T47D (cell line): ENCODE data around the gene TTC3.

ENCODE experiments used
- DNase-seq, 2 experiments: peaks; one replicate each; pipeline versions ENCODE4 v3.0.0 to v3.0.0-alpha.2; 2011 to 2012; ENCODE audit warnings: low read depth in 1 of 2, low spot score in 1 of 2
- JUND ChIP-seq: IDR thresholded peaks from 2 replicates; pipeline ENCODE4 v1.6.1; 2012; ENCODE audit warnings: low read depth
- in situ Hi-C: cut with HindIII; loops from 2 replicates; pipeline ENCODE4 v1.10.0; 2016; ENCODE audit warnings: low sequenced_read_pairs, low pct_unique_long_range_greater_than_20kb

Gene TTC3

GRCh38 chr21:37153196-37153934 lies 80.3 kb downstream of the TTC3 start:
- no peak for DNase-seq
- no peak for TF ChIP-seq JUND
- in situ Hi-C loops, result no loop called here

DNA sequence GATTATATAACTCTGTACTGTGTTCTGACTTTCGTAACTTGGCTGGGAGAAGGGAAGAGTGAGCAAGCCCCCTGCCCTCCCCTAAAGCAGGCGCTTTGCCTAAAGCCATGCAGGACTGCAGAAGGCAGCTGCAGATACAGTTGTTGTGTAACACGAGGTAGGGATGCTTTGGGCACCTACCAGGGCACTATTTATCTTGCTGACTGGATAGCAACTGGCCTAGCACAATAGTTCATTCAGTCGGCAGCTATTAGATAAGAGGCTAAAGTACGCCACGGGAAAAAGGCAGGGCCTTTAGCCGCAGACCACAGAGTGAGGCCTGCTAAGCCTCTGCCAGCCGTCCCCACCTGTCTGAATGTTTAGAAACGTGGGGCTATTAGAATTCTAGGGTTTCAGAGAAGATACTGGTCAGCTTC lies 80.9 kb downstream of the TTC3 start:
- in situ Hi-C loops, result no loop called here

DNA sequence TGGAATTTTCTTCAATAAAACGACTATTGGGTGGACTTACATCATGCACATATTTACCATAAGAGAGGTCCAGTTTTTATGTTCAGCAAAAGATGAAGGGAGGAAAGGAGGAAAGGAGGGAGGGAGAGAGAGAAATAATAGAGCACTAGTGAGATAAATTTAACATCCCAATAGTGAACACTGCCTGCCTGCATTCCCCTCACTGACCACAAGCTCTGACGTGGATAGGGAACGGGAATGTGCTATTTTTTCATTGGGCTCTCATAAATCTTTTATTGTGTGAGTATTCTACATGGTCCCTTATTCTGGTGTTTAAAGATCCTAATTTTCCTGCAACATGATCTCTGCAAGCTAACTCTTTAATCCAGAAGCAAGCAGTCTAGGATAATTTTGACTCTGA lies 82.1 kb downstream of the TTC3 start:
- DNase-seq, result peak in 1 of 2 experiments; percentile 3
- in situ Hi-C loops, result no loop called here
- no peak for TF ChIP-seq JUND

More for the DNA sequence above, 80.9 kb downstream of the TTC3 start:
- no peak for TF ChIP-seq JUND
- no peak for DNase-seq

GRCh38 chr21:37157938-37158337 lies 84.9 kb downstream of the TTC3 start:
- no peak for TF ChIP-seq JUND
- no peak for DNase-seq
- in situ Hi-C loops, result no loop called here

GRCh38 chr21:37159053-37159776 lies 86.2 kb downstream of the TTC3 start:
- in situ Hi-C loops, result no loop called here
- no peak for TF ChIP-seq JUND
- no peak for DNase-seq

GRCh38 chr21:37159949-37160348 lies 86.9 kb downstream of the TTC3 start:
- no peak for TF ChIP-seq JUND
- no peak for DNase-seq
- in situ Hi-C loops, result no loop called here

GRCh38 chr21:37164742-37165141 lies 91.7 kb downstream of the TTC3 start:
- no peak for TF ChIP-seq JUND
- no peak for DNase-seq
- in situ Hi-C loops, result no loop called here

GRCh38 chr21:37165586-37165985 lies 92.5 kb downstream of the TTC3 start:
- DNase-seq, result no peak
- in situ Hi-C loops, result no loop called here
- no peak for TF ChIP-seq JUND

DNA sequence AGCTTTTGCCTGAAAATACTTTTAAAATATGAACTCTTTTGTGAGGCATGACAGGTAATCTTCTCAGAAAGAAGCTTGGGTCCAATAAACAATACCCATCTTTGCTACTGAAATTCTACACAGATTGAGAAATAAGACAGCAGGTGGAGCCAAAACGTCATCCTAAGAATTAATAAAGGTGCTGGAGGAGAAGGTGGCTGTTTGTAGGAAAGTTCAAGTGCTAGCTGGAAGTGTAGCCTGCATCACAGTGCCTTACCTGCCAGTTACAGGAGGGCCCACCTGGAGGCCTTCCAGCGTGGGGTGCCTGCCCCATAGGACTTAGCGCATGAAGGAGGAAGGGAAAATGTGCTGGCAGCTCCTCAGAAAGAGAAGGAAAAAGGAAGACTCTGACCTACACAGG lies 93.7 kb downstream of the TTC3 start:
- in situ Hi-C loops, result no loop called here
- TF ChIP-seq JUND, result no peak
- DNase-seq, result peak; percentile 4 to 65

GRCh38 chr21:37168666-37169065 lies 95.6 kb downstream of the TTC3 start:
- in situ Hi-C loops, result no loop called here
- TF ChIP-seq JUND, result no peak
- no peak for DNase-seq

DNA sequence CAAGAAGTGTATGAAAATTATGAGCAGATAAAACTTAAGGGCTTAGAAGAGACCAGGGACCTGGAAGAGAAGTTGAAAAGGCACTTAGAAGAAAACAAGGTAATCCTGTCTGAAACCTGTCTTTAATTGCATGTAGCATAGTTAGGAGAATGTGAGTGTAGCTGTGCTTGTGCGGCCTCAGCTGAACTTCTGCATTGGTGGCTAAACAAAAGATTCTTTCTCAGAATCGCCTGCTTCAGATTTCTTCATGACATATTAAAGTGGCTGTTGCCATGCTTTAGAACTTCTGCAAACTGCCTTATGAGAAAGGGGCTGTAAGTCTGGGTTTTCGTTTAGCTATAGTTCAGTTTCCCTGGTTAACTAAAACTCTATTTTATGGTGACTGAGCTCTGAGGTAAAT lies 99.6 kb downstream of the TTC3 start:
- in situ Hi-C loops, result no loop called here
- DNase-seq, result no peak
- TF ChIP-seq JUND, result no peak

DNA sequence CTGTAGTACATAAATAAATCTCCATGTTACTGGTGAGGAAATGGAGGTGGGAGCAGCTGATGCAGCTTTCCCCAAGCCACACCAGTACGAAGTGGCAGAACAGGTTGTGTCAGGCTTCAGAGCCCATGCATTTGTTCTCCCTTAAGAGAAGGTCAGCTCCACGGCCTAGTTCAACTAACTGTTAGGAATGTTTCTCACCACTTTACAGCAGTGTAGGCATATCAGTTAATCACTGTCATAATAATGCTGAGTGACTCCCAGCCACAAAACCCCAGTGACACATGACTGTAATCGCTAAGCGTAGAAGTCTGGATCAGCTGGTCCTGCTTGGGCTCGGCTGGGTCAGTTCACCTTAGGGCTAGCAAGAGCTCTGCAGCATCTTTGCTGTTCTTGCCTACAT lies 103.7 kb downstream of the TTC3 start:
- DNase-seq, result peak in 1 of 2 experiments; percentile 71
- in situ Hi-C loops, result no loop called here
- no peak for TF ChIP-seq JUND

DNA sequence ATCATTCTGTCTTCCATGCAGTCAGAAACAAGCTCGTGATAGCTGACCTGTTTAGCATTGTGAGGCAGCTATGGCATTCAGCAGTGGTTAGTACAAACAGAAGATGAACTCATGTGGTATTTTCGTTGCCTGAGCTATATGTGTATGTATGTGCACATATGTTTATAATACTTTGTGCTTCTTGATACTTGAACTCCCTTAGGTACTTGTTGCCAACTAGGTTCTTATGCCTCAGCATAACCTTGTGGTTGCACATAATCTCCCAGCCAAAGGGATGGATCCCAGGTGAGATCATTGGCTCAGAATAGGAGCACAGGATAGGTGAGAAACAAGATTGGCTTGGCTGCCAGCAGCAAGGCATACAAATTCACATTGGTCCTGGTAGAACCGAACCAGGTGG lies 108.0 kb downstream of the TTC3 start:
- TF ChIP-seq JUND, result no peak
- DNase-seq, result no peak
- in situ Hi-C loops, result no loop called here

DNA sequence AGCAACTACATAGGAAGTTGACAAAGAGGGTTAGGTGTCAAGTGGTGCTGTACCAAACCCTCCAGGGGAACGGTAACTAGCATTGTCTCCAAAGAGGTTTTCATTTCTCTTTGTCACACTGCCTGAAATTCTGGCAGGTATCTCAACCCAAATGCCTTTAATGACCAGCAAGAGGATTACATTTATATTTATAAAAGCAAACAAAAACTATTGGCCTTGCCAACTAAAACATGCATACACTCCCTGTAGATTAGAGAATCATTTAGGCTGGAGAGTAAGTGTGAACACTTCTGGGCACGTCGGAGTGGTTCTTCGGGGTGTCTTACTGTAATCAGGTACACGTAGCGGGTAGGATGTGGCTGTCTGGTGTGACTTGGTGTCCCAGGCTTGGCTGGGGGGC lies 109.2 kb downstream of the TTC3 start:
- in situ Hi-C loops, result no loop called here
- DNase-seq, result no peak
- TF ChIP-seq JUND, result no peak
